Loucy (cell line): Measurements from ENCODE around the gene LOC128125822.
A peak's percentile ranks its signal among the peaks of the same experiment; 100 is the strongest.

ENCODE experiments used
- EZH2phosphoT487 ChIP-seq: fragments of 200-600 bp; IDR thresholded peaks from 2 replicates; pipeline ENCODE4 v1.6.1; 2018; ENCODE audit warnings: antibody characterized with exemption, mild to moderate bottlenecking, moderate library complexity, borderline replicate concordance
- TF ChIP-seq, protein P1 (sequence below): fragments of 200-600 bp; sonication (generic); conservative IDR thresholded peaks from 2 replicates; pipeline ENCODE4 v1.5.1; 2014; ENCODE audit warnings: mild to moderate bottlenecking, antibody characterized with exemption, low read length

DNA sequence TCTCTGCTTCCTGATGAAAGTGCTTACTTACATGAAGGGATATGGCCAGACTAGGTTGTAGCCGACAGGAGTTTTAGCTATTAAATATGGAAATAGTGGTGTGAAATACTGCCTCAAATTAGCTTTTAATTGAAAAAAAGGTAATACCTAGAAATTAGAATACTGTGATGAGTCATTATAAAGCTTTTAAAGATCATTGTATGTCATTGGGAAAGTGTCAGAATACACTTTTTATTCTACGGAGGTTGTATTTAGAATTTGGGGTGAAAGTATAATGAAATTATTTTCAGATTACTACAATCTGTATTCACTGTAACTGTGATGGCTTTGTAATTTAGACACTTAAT is 2.2 kb downstream of the LOC128125822 start:
- TF ChIP-seq, protein P1, sequence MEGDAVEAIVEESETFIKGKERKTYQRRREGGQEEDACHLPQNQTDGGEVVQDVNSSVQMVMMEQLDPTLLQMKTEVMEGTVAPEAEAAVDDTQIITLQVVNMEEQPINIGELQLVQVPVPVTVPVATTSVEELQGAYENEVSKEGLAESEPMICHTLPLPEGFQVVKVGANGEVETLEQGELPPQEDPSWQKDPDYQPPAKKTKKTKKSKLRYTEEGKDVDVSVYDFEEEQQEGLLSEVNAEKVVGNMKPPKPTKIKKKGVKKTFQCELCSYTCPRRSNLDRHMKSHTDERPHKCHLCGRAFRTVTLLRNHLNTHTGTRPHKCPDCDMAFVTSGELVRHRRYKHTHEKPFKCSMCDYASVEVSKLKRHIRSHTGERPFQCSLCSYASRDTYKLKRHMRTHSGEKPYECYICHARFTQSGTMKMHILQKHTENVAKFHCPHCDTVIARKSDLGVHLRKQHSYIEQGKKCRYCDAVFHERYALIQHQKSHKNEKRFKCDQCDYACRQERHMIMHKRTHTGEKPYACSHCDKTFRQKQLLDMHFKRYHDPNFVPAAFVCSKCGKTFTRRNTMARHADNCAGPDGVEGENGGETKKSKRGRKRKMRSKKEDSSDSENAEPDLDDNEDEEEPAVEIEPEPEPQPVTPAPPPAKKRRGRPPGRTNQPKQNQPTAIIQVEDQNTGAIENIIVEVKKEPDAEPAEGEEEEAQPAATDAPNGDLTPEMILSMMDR: peak; percentile 24; the same call in 1 of the 2 replicates
- TF ChIP-seq EZH2phosphoT487: no peak
